K562 (cell line): Measurements from ENCODE around the gene ANKRD13D. TPM values are rescaled to one million over a fixed set of nuclear protein-coding genes. Genes with fewer than 3 reads are reported as not detected.

Experiments
- ATAC-seq: fragments of 200-7000 bp; cut with Tn5 transposase; 3 replicates; pipeline ENCODE4 v1.9.1; 2020; ENCODE audit warnings: moderate library complexity
- BruUV-seq: library from RNA; stranded (reverse); fragments of 400-500 nt; replicated peaks from 2 replicates; lab custom pipeline; 2021; lab: Mats Ljungman, UMichigan
- CTCF ChIA-PET: fragments of 300-600 bp; formaldehyde crosslinking; extraction: SDS; loops from one replicate; lab custom pipeline; 2021; ENCODE audit warnings: low intra/inter-chr PET ratio; lab: Yijun Ruan, JAX
- POLR2A ChIA-PET: fragments of 300-600, 350-650 bp; sonication (Branson Sonifier 250); formaldehyde crosslinking; extraction: SDS; loops from one replicate; lab custom pipeline; 2021; ENCODE audit warnings: antibody characterized with exemption, inconsistent platforms; lab: Yijun Ruan, JAX
- DNase-seq, 4 experiments: peaks; one replicate each; pipeline versions ENCODE4 v3.0.0 to v3.0.0-alpha.2; 2011 to 2018; ENCODE audit warnings: low spot score in 3 of 4, mixed read lengths in 3 of 4; ENCODE audit errors: extremely low read depth in 1 of 4
- FAIRE-seq: peaks from 2 replicates; lab custom pipeline; 2011; peaks lifted over from hg19 to GRCh38; lab: Jason Lieb, UNC
- H2AFZ ChIP-seq: 2 replicates; pipeline ENCODE4 v1.6.0; 2011; ENCODE audit warnings: low read depth, low read length, control low read depth, inconsistent platforms
- H3K27ac ChIP-seq: fragments of 200-600 bp; 3 replicates; pipeline ENCODE4 v1.8.0; 2011; ENCODE audit warnings: low read depth, mild to moderate bottlenecking, control low read depth, inconsistent platforms, low read length, moderate library complexity, mixed read lengths; ENCODE audit errors: extremely low read depth
- H3K27me3 ChIP-seq, 2 experiments: fragments of 300-600 bp in 1 of 2; 2 replicates in 1 of 2; 3 replicates in 1 of 2; pipeline versions ENCODE4 v1.6.0 to v1.8.0; 2011; ENCODE audit warnings: inconsistent platforms in 2 of 2, low read length in 2 of 2, mild to moderate bottlenecking in 1 of 2, mixed read lengths in 1 of 2, moderate library complexity in 1 of 2; ENCODE audit not compliant: control insufficient read depth in 2 of 2, insufficient read depth in 2 of 2
- H3K36me3 ChIP-seq: fragments of 300-600 bp; 3 replicates; pipeline ENCODE4 v1.8.0; 2011; ENCODE audit warnings: mild to moderate bottlenecking, low read length, inconsistent platforms; ENCODE audit not compliant: control insufficient read depth, insufficient read depth
- H3K4me1 ChIP-seq, 2 experiments: fragments of 200-600 bp in 1 of 2; replicated peaks in 1 of 2; 2 replicates in 1 of 2; 3 replicates in 1 of 2; pipeline versions ENCODE4 v1.5.1 to v1.8.0; 2011; ENCODE audit warnings: inconsistent platforms in 2 of 2, low read length in 2 of 2, mild to moderate bottlenecking in 1 of 2, mixed read lengths in 1 of 2, moderate library complexity in 1 of 2; ENCODE audit not compliant: control insufficient read depth in 2 of 2, insufficient read depth in 2 of 2
- H3K4me2 ChIP-seq: 2 replicates; pipeline ENCODE4 v1.6.1; 2011; ENCODE audit warnings: low read length, control low read depth, inconsistent platforms, mixed read lengths; ENCODE audit not compliant: insufficient read depth
- H3K4me3 ChIP-seq: fragments of 200-600 bp; sonication (generic), shearing (Covaris generic); 2 replicates; pipeline ENCODE4 v1.5.1; 2016; ENCODE audit warnings: control low read depth, inconsistent platforms
- H3K79me2 ChIP-seq: fragments of 200-600 bp; 3 replicates; pipeline ENCODE4 v1.8.0; 2011; ENCODE audit warnings: low read length, inconsistent platforms; ENCODE audit not compliant: control insufficient read depth, insufficient read depth
- H3K9ac ChIP-seq, 2 experiments: 2 replicates each; pipeline versions ENCODE4 v1.6.0 to v1.6.1; 2011; ENCODE audit warnings: low read depth in 2 of 2, low read length in 2 of 2, control low read depth in 1 of 2, inconsistent platforms in 1 of 2, mild to moderate bottlenecking in 1 of 2, mixed read lengths in 1 of 2; ENCODE audit not compliant: insufficient read depth in 1 of 2
- H3K9me1 ChIP-seq: one replicate; pipeline ENCODE4 v1.6.0; 2011; ENCODE audit warnings: inconsistent platforms, mild to moderate bottlenecking, low read length, moderate library complexity; ENCODE audit not compliant: control insufficient read depth, insufficient read depth
- H3K9me3 ChIP-seq: replicated peaks from 2 replicates; pipeline ENCODE4 v1.5.1; 2011; ENCODE audit warnings: low read depth, low read length, inconsistent platforms; ENCODE audit not compliant: control insufficient read depth, insufficient read depth
- H4K20me1 ChIP-seq: replicated peaks from 2 replicates; pipeline ENCODE4 v1.6.1; 2011; ENCODE audit warnings: low read length, inconsistent platforms, mixed read lengths; ENCODE audit not compliant: control insufficient read depth, insufficient read depth
- NR2C2 ChIP-seq, 2 experiments: fragments of 200-800 bp in 1 of 2; sonication (Bioruptor generic) in 1 of 2; sonication (generic) in 1 of 2; formaldehyde crosslinking in 1 of 2; IDR thresholded peaks; 2 replicates each; pipeline versions ENCODE4 v1.6.1 to v1.8.0; 2016 to 2022; ENCODE audit warnings: mild to moderate bottlenecking in 1 of 2, missing compliant biosample characterization in 1 of 2, missing genetic modification characterization in 1 of 2, missing genetic modification reagents in 1 of 2
- POLR2AphosphoS5 ChIP-seq: IDR thresholded peaks from 2 replicates; pipeline ENCODE4 v1.6.1; 2011; ENCODE audit warnings: mild to moderate bottlenecking, low read depth, low read length, moderate library complexity; ENCODE audit not compliant: control insufficient read depth, insufficient read depth
- RHOXF2B ChIP-seq: fragments of 250-450 bp; sonication (Bioruptor Pico); conservative IDR thresholded peaks from 2 replicates; pipeline ENCODE4 v1.5.1; 2021
- ZBTB1 ChIP-seq: sonication (generic); formaldehyde crosslinking; IDR thresholded peaks from 2 replicates; pipeline ENCODE4 v1.8.1; 2023; ENCODE audit warnings: missing genetic modification reagents, low read depth, mild to moderate bottlenecking, borderline replicate concordance
- ZNF311 ChIP-seq: fragments of 250-450 bp; sonication (Bioruptor Pico); IDR thresholded peaks from 2 replicates; pipeline ENCODE4 v1.4.0; 2020; ENCODE audit warnings: mild to moderate bottlenecking, moderate library complexity
- ZNF408 ChIP-seq: fragments of 250-450 bp; sonication (Bioruptor Pico); IDR thresholded peaks from 2 replicates; pipeline ENCODE4 v1.4.0; 2020; ENCODE audit warnings: low read depth, mild to moderate bottlenecking, moderate library complexity
- ZNF41 ChIP-seq: fragments of 250-450 bp; sonication (Bioruptor Pico); conservative IDR thresholded peaks from 2 replicates; pipeline ENCODE4 v1.4.0; 2020; ENCODE audit warnings: mild to moderate bottlenecking
- WGBS: fragments of 100-300 bp; shearing (Covaris generic); methylation state at CpG from one replicate; pipeline ENCODE4 v1.1.6; 2016; ENCODE audit warnings: low coverage, mixed read lengths; ENCODE audit not compliant: insufficient coverage; ENCODE audit errors: missing lambda C conversion rate; 5-methylcytosine and 5-hydroxymethylcytosine counted together
- in situ Hi-C: fragments of 300-500 bp; cut with MboI; formaldehyde crosslinking; loops from 4 replicates; pipeline ENCODE4 v1.15.0; 2018; ENCODE audit warnings: inconsistent platforms, mixed read lengths
- intact Hi-C: fragments of 100-400 bp; cut with micrococcal nuclease; formaldehyde crosslinking; loops from 2 replicates; pipeline ENCODE4 v1.14.2; 2022
- polyA plus RNA-seq, 8 experiments: library from polyadenylated mRNA; depleted of rRNA in 4 of 8; stranded (reverse) in 5 of 8; unstranded in 3 of 8; fragments of >200 nt; fragmentation: Nextera tagmentation in 2 of 8; fragmentation: Illumina TruSeq in 1 of 8; extraction: Ambion mirVana in 2 of 8; extraction: Trizol in 1 of 8; gene quantifications; 2 replicates each; pipeline versions ENCODE4 v1.2.1 to v1.2.3, GENCODE V29; 2011 to 2014; ENCODE audit warnings: inconsistent platforms in 1 of 8, missing spikeins in 1 of 8
- total RNA-seq, 7 experiments: library from RNA; depleted of rRNA in 6 of 7; stranded (reverse); fragments of >200 nt in 6 of 7; fragmentation: Illumina TruSeq in 2 of 7; extraction: Trizol in 2 of 7; gene quantifications; 2 replicates each; pipeline versions ENCODE4 v1.2.1 to v1.2.3, GENCODE V29; 2011 to 2021; ENCODE audit warnings: low replicate concordance in 1 of 7
- TF ChIP-seq, protein P1 (sequence below): fragments of 250-450 bp; sonication (Bioruptor Pico); IDR thresholded peaks from 2 replicates; pipeline ENCODE4 v1.8.0; 2021; ENCODE audit warnings: borderline replicate concordance, mild to moderate bottlenecking, moderate library complexity; ENCODE audit not compliant: poor library complexity, severe bottlenecking

The ANKRD13D gene
- total and polyA plus RNA-seq, 9 of the 15 experiments (the other 6 are each of a cell fraction or from before 2014, with no cell fraction given): 0.94 to 40.9 (median 22.4) TPM

DNA sequence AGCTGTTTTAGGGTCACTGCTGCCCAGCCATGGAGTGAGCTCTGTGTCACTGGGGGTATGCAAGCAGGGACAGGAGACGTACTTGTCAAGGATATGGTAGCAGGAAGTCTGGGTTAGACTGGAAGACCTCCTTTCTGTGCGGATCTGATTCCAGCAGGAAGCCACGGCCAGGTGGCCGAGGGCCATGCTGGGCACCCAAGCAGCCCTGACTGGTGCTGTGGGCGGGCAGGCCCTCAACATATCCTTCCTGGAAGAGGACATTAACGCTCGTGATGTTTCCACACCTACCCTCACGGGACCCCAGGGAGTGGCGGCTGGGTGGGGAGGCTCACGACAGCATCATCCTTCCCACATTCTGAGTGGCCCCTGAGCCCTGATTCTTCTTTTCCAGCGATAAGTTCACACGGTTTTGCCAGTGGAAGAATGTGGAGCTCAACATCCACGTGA is 8.7 kb upstream of the ANKRD13D start:
- no peaks in the 10 kb centered on the region for H3K9me1 ChIP-seq
- DNase-seq: no peak
- TF ChIP-seq ZNF408 (CRISPR knock-in tag) (no peak), ZNF311 (CRISPR knock-in tag) (no peak), NR2C2 (CRISPR knock-in tag; IDR thresholded peaks at IDR 0.05) (no peak), NR2C2 (tag; IDR thresholded peaks at IDR 0.05) (no peak), RHOXF2B (CRISPR knock-in tag) (no peak), ZNF41 (no peak), POLR2AphosphoS5 (no peak), ZBTB1 (CRISPR knock-in tag) (no peak)
- TF ChIP-seq, protein P1, sequence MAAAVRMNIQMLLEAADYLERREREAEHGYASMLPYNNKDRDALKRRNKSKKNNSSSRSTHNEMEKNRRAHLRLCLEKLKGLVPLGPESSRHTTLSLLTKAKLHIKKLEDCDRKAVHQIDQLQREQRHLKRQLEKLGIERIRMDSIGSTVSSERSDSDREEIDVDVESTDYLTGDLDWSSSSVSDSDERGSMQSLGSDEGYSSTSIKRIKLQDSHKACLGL (CRISPR knock-in tag): no peak
- TF ChIP-seq, all 486 proteins: peak for 0
- WGBS: 82% methylated on average over 13 of the region's 13 CpGs
- Histone ChIP-seq H3K27ac (no peak overlapping the region), H3K79me2 (peaks cover 40% of the 10 kb centered on the region), H3K4me2 (no peak overlapping the region), H2AFZ (no peak overlapping the region), H3K36me3 (peaks cover 92% of the 10 kb centered on the region; the same call in 2 of the 3 replicates), H4K20me1 (no peaks in the 10 kb centered on the region), H3K4me1 (peaks cover 27 to 67% of the 10 kb centered on the region in 2 experiments), H3K4me3 (no peak overlapping the region), H3K9me3 (no peaks in the 10 kb centered on the region), H3K27me3 (no peaks in the 10 kb centered on the region), H3K9ac (peak overlapping the region in 1 of 2 experiments; percentile 43; a peak in 2 of 4 replicates)
- FAIRE-seq: no peak
- in situ Hi-C loops (no loop called here), intact Hi-C loops (no loop called here)
- ATAC-seq: no peak
- no TSS peak for BruUV-seq
- ChIA-PET POLR2A (interaction anchor here (0.6 kb wide), 1 partner anchor 187 kb away, joined by 3 read pairs; no protein-coding TSS in a partner anchor), CTCF (no interaction called here)
